Prostate gland (tissue), 2 donors: ENCODE measurements around the gene ARID4B.

ENCODE experiments used
- CTCF ChIP-seq, 4 experiments: fragments of 200-600 bp in 2 of 4; fragments of 450-650 bp in 2 of 4; sonication (generic) in 2 of 4; IDR thresholded peaks; 1 replicate in 3 of 4; 2 replicates in 1 of 4; pipeline ENCODE4 v1.5.1; 2016 to 2019; ENCODE audit warnings: antibody characterized with exemption in 4 of 4, mild to moderate bottlenecking in 2 of 4, moderate library complexity in 2 of 4
- POLR2AphosphoS5 ChIP-seq: sonication (generic); formaldehyde crosslinking; IDR thresholded peaks from one replicate; pipeline ENCODE4 v1.6.1; 2017; ENCODE audit warnings: antibody characterized with exemption

GRCh38 chr1:235169986-235170385, 158.0 kb downstream of the ARID4B start:
- TF ChIP-seq CTCF (IDR thresholded peaks at IDR 0.05) (no peak), POLR2AphosphoS5 (no peak)
